WTC11 (cell line): ENCODE measurements around the gene FBXW2.

ENCODE experiments used
- ARID4B ChIP-seq: sonication (generic); formaldehyde crosslinking; IDR thresholded peaks from 2 replicates; pipeline ENCODE4 v1.8.0; 2023; ENCODE audit warnings: missing genetic modification reagents, mild to moderate bottlenecking, borderline replicate concordance
- ATF2 ChIP-seq: sonication (generic); formaldehyde crosslinking; IDR thresholded peaks from 2 replicates; pipeline ENCODE4 v1.8.1; 2022; ENCODE audit warnings: low read depth, missing genetic modification reagents, borderline replicate concordance
- ATF6 ChIP-seq: sonication (generic); formaldehyde crosslinking; IDR thresholded peaks from 2 replicates; pipeline ENCODE4 v1.8.1; 2023; ENCODE audit warnings: mild to moderate bottlenecking, missing genetic modification reagents
- CBFB ChIP-seq: sonication (generic); formaldehyde crosslinking; IDR thresholded peaks from 2 replicates; pipeline ENCODE4 v1.8.1; 2022; ENCODE audit warnings: mild to moderate bottlenecking, low read depth, missing genetic modification reagents
- CTCF ChIP-seq: fragments of 200-600 bp; IDR thresholded peaks from 2 replicates; pipeline ENCODE4 v1.8.0; 2022; ENCODE audit warnings: antibody characterized with exemption
- E2F4 ChIP-seq: sonication (generic); formaldehyde crosslinking; IDR thresholded peaks from 2 replicates; pipeline ENCODE4 v1.8.1; 2022; ENCODE audit warnings: low read depth, mild to moderate bottlenecking, moderate library complexity, missing genetic modification reagents, borderline replicate concordance
- EMX1 ChIP-seq: fragments of 250-450 bp; sonication (Bioruptor Pico); IDR thresholded peaks from 2 replicates; pipeline ENCODE4 v1.8.0; 2021; ENCODE audit warnings: mild to moderate bottlenecking
- MAX ChIP-seq: sonication (generic); formaldehyde crosslinking; IDR thresholded peaks from 2 replicates; pipeline ENCODE4 v1.8.0; 2022; ENCODE audit warnings: mild to moderate bottlenecking, missing genetic modification reagents
- RELA ChIP-seq: sonication (generic); formaldehyde crosslinking; IDR thresholded peaks from 2 replicates; pipeline ENCODE4 v1.8.1; 2022; ENCODE audit warnings: missing genetic modification reagents, mild to moderate bottlenecking, borderline replicate concordance
- SMAD4 ChIP-seq: sonication (generic); formaldehyde crosslinking; IDR thresholded peaks from 2 replicates; pipeline ENCODE4 v1.8.0; 2022; ENCODE audit warnings: mild to moderate bottlenecking, missing genetic modification reagents
- USF2 ChIP-seq: sonication (generic); formaldehyde crosslinking; IDR thresholded peaks from 2 replicates; pipeline ENCODE4 v1.8.1; 2023; ENCODE audit warnings: mild to moderate bottlenecking, missing genetic modification reagents, moderate library complexity
- ZNF138 ChIP-seq: sonication (generic); formaldehyde crosslinking; conservative IDR thresholded peaks from 2 replicates; pipeline ENCODE4 v1.8.1; 2022; ENCODE audit warnings: mild to moderate bottlenecking, moderate library complexity, missing genetic modification reagents
- ZNF281 ChIP-seq: sonication (generic); formaldehyde crosslinking; IDR thresholded peaks from 2 replicates; pipeline ENCODE4 v1.8.0; 2023; ENCODE audit warnings: mild to moderate bottlenecking, missing genetic modification reagents
- ZNF396 ChIP-seq: fragments of 250-450 bp; sonication (Bioruptor Pico); IDR thresholded peaks from 2 replicates; pipeline ENCODE4 v1.8.0; 2021; ENCODE audit warnings: mild to moderate bottlenecking, moderate library complexity, borderline replicate concordance

GRCh38 chr9:120773256-120773655 is 20.0 kb downstream of the FBXW2 start:
- TF ChIP-seq CTCF (no peak), MAX (no peak), ATF6 (CRISPR knock-in tag) (no peak), ZNF396 (CRISPR knock-in tag) (no peak), CBFB (CRISPR knock-in tag) (no peak), ZNF138 (CRISPR knock-in tag) (no peak), ATF2 (CRISPR knock-in tag) (no peak), E2F4 (no peak), EMX1 (CRISPR knock-in tag) (no peak), SMAD4 (CRISPR knock-in tag) (no peak), RELA (CRISPR knock-in tag) (no peak), ZNF281 (CRISPR knock-in tag) (no peak), USF2 (CRISPR knock-in tag) (no peak), ARID4B (CRISPR knock-in tag) (no peak)
